IPS-18c (cell line): ENCODE results near the gene CCDC102A.

ENCODE experiments used
- H3K4me3 ChIP-seq: 2 replicates; pipeline ENCODE4 v1.7.0; 2013; ENCODE audit warnings: low read depth, mild to moderate bottlenecking, low read length, moderate library complexity; ENCODE audit not compliant: insufficient read depth
- H3K9me3 ChIP-seq: one replicate; pipeline ENCODE4 v1.6.1; 2013; ENCODE audit warnings: mild to moderate bottlenecking, low read length, moderate library complexity; ENCODE audit not compliant: control insufficient read depth, insufficient read depth

The CCDC102A gene

DNA sequence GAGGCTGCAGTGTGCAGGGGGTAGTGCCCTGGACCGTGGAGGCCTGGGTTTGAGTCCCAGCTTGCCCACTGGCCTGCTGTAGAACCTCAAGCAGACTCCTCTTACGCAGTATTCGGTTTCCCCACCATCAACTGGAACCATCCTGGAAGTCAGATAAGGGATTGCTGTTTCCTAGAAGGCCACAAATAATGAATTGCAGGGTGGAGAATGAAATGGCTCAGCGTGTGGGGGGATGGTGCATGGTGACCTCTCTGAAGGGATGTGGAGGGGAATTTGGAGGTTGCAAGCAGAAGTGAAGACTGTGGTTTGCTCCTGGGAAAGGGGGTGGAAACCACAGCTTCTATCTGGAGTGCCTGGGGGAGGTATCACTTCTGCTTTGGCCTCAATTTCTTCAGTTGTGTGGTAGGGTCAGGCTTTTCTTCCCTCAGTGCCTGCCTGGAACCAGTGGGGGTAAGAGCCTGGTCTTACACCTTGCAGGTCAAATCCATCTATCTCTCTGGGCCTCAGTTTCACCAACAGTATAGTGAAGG, 7.8 kb upstream of the CCDC102A start:
- no peaks in the 10 kb centered on the region for H3K9me3 ChIP-seq
- no peak overlapping the region for H3K4me3 ChIP-seq

DNA sequence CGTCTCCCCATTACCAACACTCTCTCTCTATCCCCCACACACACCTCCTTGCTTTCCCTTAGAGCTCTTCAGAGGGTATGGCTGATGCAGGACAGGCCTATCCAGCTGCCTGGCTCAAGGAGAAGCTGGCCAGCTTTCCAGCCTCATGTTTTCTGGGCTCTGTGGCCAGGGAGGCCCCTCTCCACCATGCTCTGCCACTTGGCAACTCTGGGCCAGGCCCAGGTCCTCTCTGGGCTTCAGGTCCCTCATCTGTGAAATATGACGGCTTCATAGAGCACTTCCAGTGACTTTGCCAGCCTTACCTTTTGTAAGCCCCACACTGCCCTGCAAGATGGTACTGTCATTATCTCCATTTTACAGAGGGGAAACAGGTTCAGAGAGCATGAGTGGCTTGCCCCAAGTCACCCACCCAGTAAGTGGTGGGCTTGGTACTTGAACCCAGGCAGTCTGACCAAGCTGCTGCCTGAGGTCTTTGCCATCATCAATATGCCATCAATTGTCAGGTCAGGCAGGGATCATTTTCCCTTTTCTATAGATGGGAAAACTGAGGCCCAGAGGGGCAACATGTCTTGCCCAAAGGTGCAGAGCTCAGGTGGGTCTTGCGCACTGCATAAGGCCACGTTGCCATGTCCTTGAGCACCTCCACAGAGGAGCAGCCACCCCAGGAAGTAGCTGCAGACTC, 5.5 kb upstream of the CCDC102A start:
- H3K9me3 ChIP-seq = no peaks in the 10 kb centered on the region
- no peak overlapping the region for H3K4me3 ChIP-seq

DNA sequence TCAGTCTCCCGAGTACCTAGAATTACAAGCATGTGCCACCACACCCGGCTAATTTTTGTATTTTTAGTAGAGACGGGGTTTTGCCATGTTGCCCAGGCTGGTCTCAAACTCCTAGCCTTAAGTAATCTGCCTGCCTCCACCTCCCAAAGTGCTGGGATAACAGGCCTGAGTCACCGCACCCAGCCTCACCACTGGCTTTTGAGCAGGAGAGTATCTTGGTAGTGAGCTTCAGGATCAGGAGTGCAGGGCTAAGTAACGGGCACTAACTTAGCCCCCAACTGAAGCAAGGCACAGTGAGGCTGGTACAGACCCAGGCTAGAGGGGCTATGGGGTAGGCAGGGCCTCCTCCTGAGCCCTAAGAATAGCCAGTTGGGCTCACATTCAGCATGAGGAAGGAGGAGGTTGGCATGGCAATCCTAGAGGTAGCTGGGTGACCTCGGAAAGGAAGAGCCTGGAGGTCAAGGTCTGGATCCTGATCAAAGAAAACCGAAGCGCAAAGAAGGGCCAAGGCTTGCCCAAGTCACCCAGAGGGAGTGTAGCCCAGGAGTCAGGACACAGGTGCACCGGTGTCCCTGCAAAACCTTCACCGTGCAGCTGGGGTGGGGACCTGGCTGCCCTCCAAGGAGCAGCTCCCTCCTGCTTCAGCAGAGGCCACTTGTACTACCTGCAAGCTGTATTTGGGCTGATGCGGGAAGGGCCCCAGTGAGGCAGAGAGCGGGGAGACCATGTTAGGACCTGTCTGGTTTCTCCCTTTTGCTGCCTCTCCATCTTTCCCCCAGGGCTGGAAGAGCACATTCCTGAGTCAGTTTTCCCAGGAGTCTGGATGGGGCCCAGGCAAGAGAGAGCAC, 4.8 kb upstream of the CCDC102A start:
- H3K9me3 ChIP-seq = no peaks in the 10 kb centered on the region

DNA sequence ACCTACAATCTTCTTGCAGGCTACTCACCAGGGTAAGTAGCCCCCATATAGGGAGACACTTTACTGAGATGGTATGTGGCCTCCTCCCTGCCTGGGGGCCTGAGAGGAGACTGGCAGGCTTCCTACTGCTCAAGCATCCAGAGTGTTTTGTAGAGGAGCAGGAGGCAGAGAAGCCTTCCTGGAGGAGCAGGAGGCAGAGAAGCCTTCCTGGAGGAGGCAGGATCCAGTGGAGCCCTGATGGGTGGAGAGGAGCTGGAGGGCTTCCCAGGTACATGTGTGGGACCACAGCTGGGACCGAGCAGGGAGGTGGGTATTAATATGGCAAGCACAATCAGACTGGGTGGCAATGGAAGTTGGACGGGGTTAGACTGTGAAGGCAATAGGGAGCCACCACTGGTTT, 4.0 kb upstream of the CCDC102A start:
- no peak overlapping the region for H3K4me3 ChIP-seq

More for the DNA sequence above, 4.8 kb upstream of the CCDC102A start:
- no peak overlapping the region for H3K4me3 ChIP-seq

DNA sequence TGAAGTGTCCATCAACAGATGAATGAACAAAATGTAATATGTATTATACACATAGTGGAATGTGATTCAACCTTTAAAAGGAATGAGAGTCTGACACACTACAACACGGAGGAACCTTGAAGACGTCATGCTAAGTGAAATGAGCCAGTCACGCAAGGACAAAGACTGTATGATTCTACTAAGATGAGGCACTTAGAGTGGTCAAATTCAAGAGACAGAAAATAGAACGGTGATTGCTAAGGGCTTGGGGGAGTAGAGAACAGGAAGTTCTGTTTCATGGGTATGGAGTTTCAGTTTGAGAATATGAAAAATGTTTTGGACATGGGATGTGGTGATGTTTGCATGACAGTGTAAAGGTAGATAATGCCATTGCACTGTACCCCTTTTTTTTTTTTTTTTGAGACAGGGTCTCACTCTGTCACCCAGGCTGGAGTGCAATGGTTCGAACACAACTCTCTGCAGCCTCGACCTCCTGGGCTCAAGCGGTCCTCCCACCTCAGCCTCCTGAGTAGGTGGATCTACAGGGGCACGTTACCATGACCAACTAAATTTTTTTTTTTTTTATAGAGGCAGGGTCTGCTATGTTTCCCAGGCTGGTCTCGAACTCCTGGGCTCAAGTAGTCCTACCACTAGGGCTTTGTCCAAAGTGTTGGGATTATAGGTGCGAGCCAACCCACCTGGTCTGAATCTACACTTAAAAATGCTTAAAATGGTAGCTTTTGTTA, 2.9 kb upstream of the CCDC102A start:
- Histone ChIP-seq H3K4me3 (no peak overlapping the region), H3K9me3 (no peaks in the 10 kb centered on the region)

More for the DNA sequence above, 4.0 kb upstream of the CCDC102A start:
- H3K9me3 ChIP-seq = no peaks in the 10 kb centered on the region

DNA sequence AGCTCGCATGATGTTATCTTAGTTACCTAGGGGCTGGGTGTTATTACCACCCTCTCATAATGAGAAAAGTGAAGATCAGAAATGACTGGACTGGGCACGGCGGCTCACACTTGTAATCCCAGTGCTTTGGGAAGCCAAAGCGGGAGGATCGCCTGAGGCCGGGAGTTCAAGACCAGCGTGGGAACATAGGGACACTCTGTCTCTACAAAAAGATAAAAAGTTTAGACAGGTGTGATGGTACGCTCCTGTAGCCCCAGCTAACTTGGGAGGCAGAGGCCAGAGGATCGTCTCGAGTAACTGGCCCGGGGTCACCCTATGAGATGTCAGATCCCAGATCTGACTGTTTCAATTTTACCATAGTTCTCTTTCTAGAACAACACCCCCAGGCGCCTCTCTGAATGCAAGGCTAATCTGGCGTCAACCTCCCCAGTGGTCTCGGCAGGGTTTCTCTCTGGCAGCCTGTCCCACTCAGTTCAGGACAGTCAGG, 1.9 kb upstream of the CCDC102A start:
- H3K9me3 ChIP-seq = no peaks in the 10 kb centered on the region
- no peak overlapping the region for H3K4me3 ChIP-seq

DNA sequence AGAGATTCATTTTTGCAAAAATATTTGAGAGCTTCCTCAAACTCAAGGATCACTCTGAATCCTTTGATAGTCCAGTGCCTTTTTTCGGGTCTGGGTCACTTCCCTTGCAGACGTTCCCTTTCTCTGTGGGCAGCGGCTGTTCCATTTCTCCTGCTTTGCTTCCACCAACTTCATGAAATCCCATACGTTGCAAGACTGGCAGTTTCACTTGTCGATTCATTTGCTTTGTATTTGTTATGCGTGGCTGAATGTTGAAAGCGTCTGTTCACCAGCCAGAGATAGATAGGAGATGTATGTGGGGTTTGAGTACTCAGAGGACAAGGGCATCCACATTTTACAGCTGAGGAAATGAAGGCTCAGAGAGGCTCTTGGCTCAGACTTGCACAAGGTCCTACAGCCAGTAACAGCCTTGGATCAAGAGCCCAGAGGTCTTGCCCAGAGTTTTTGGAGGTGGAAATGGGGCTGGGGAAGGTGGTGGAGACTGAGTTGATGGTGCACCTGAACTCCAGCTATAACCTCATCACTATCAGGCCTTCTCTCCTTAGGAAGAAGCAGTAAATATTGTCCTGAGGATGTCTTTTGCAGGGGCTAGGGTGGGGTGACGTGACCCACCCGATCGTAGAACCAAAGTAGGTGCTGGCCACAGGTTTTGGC, 1.3 kb upstream of the CCDC102A start:
- H3K9me3 ChIP-seq = no peaks in the 10 kb centered on the region
- no peak overlapping the region for H3K4me3 ChIP-seq

DNA sequence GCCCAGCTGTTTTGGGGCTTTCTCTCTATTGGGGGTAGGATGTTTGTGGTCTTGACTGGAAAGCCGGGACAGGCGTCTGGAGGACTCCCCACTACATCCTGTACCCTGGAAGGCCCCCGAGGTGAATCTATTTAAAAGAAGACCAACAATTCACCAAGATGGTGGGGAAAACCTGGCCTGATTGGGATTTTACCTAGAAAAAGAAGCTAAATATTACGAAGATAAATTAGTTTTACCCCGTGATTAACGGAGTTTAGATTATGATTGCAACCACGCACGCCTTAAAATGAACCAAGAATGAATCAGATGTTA, 779 bp upstream of the CCDC102A start:
- H3K4me3 ChIP-seq = peak overlapping the region; percentile 67

DNA sequence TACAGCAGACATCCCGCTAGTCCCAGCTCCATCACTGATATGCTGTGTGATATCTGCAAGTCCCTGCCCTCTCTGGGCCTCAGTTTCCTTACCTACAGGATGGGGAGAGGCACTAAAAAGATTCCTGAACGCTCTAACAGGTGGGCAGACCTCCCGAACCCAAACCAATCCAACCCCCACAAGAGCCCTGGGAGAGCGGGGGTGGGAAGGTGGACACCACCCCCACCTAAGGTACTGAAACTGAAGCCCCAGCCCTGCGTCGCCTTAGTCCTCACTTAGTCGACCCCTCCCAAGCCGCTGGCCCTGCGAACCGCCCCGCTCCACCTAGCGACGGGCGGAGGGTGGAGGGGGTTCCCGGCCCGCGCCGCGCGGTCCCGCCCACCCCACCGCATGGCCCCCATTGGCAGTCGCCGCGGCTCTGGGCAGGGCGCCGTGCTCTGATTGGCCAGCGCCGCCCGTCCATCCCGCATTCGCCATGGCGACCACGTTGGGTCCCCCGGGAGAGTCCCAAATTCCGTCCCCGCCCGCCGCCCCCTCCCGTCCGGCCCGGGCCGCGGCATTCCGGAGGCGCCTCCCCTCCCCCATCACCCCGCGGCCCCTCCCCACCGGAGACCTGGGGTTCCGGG, 578 bp downstream of the CCDC102A start:
- Histone ChIP-seq H3K4me3 (peak overlapping the region; percentile 67; the same call in 1 of the 2 replicates), H3K9me3 (no peaks in the 10 kb centered on the region)

More for the DNA sequence above, 779 bp upstream of the CCDC102A start:
- no peaks in the 10 kb centered on the region for H3K9me3 ChIP-seq

DNA sequence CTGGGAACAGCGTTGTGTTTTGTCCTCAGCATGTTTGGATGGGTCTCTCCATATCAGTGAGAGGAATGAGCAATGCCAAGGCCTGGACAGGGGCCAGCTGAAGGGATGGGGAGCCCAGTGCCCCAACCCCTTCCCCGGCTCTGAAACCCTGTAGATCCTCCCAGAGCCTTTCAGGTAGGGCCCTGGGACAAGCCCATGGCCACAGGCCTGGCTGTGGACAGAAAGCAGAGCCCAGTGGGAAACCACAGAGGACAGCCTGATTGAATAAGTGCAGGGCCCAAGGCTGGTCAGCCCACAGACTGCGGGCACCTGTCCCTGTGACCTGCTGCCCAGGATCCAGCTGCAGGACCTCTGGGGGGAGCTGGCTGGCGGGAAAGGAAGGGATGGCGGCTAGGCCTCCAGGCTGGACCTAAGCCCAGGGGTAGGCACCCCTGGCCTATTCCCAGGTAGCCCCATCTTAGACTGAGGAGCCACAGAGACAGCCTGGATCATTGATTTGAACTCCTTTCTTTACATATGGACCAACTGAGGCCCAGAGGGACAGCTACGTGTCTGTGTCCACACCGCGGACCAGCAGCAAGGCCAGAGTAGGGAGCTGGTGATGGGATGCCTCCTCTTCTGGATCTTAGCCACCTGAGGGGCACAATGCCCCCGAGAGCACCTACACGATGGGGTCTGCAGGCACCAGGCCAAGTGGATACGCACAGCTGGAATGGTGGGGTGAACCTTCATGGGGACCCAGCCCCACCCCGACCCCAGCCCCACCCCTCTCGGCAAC, 1.3 kb downstream of the CCDC102A start:
- Histone ChIP-seq H3K9me3 (no peaks in the 10 kb centered on the region), H3K4me3 (peak overlapping the region; percentile 45; the same call in 1 of the 2 replicates)

DNA sequence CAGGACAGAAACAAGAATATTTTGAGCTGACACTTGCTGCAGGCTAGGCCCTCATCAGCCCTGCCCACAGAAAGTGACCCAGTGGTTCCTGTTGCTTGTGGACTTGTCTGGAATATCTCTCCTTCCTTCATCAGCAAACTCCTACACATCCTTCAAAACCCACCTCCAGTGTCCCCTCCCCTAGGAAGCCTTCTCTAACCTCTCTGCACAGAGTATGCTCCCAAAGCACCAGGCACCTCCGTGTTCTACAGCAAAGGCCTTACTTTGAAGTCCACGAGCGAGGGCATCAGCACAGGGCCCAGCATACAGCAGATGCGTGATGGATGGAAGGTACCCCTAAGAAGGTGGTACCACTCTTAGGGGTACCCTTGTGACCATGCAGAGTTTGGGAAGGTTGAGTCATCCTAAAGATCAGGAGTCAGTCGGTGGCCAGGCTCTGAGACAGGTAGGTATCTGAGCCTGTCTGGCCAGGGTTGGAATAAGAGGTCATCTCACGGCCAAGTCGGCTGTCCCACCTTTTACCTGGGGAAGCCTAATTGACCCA, 2.0 kb downstream of the CCDC102A start:
- no peaks in the 10 kb centered on the region for H3K9me3 ChIP-seq
- no peak overlapping the region for H3K4me3 ChIP-seq

DNA sequence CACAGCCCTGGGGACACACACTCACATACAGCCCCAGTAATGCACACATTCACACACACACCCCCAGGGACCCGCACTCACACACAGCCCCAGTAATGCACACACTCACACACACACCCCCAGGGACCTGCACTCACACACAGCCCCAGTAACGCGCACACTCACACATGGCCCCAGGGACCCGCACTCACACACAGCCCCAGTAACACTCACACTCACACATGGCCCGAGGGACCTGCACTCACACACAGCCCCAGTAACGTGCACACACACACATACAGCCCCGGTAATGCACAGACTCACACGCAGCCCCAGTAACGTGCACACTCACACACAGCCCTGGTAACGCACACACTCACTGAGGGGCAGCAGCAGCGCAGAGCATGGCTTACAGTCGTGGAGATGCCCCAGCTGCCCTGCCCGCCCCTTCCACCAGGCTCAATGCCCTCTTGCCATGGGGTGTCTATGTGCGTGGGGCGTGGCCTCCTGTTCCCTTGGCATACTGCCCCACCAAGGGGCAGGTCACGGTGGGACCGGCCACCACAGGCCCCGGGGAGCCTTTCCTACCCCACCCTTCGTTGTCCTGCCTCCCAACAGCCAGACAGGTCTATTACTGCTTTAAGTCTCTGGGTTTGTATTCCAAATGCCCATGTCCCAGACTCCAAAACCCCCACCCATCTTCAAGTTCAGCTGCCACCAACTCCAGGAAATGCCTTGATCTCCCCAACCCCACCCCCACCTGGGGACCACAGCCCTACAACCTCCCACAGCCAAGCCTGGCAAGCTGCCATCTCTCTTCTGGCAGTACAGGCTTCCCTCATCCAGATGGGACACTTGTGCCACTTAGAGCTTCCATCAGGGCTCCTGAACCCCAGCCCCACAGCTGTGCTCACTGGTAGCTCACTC, 2.7 kb downstream of the CCDC102A start:
- H3K4me3 ChIP-seq = no peak overlapping the region
- H3K9me3 ChIP-seq = no peaks in the 10 kb centered on the region

DNA sequence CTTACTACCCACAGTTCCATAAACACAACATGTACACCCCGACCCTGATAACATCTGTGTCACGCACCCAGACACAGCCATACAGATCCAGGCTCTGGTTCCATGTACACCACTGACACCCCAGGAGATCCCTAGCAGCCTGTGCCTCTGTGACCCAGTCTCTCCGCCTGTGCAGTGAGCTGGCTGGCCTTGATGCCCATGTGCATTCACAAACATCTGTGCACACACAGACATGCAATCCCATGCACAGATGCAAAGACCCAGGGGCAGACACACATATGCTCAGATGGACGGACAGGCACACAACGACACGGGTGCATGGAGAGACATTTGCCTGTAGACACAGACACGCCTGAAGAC, 4.1 kb downstream of the CCDC102A start:
- H3K9me3 ChIP-seq = no peaks in the 10 kb centered on the region
- H3K4me3 ChIP-seq = no peak overlapping the region

DNA sequence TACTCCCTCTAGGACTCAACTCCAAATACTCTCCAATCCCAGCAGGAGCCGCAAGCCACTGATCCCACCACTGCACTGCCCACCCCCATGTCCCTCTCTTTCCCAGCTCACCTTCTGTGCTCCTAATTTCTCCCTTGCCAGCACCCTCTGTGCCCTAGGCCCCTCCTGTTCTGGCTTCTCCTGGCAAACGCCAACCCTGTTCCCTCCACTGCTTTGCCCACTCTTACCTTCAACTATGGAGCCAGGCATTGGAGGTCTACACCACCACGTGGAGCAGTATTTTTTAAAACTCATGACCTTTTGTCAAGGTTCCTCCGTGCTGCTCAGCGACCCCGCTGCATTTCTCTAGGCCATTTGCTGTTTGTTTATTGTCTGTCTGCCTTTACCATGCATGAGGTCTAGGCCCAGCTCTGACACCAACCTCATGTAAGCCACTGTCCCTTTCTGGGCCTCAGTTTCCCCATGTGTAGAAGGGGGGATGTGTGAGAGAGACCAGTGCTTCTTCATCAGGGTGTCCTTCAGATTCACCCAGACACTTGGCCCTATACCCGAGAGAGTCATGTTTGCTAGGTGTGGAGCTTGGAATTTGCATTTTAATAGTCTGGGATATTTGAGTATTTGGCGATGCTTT, 4.6 kb downstream of the CCDC102A start:
- Histone ChIP-seq H3K9me3 (no peaks in the 10 kb centered on the region), H3K4me3 (no peak overlapping the region)

DNA sequence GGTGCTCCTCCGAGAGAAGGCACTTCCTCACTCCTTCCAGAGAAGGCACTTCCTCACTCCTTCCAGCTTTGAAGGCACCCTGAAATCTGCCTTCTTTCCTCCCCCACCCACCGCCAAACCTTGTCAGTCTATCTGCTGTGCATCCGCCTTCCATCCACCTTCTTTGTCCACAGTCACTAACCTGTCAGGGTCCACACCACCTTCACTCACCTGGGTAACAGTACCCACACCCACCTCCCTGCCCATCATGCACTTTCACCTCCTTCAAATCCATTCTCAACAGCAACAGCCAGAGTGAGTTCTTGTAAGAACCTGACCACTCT, 5.2 kb downstream of the CCDC102A start:
- Histone ChIP-seq H3K9me3 (no peaks in the 10 kb centered on the region), H3K4me3 (no peak overlapping the region)
